Kidney epithelial cell (primary cell): ENCODE results near the gene COX6A2. TPM values are rescaled to one million over a fixed set of nuclear protein-coding genes. Genes with fewer than 3 reads are reported as not detected.

Experiments used
- DNase-seq: peaks from one replicate; pipeline ENCODE4 v3.0.0-alpha.2; 2010; ENCODE audit warnings: low read depth
- H3K27me3 ChIP-seq: 2 replicates; pipeline ENCODE4 v1.6.0; 2011; ENCODE audit warnings: low read length; ENCODE audit not compliant: control insufficient read depth, insufficient read depth
- H3K36me3 ChIP-seq: 2 replicates; pipeline ENCODE4 v1.5.1; 2011; ENCODE audit warnings: low read length; ENCODE audit not compliant: control insufficient read depth, insufficient read depth
- H3K4me3 ChIP-seq: 2 replicates; pipeline ENCODE4 v1.5.1; 2011; ENCODE audit warnings: low read depth, mild to moderate bottlenecking, control low read depth, low read length
- total RNA-seq: library from RNA; depleted of rRNA; stranded (reverse); fragments of >200 nt; gene quantifications from 2 replicates; pipeline ENCODE4 v1.2.3, GENCODE V29; 2015
- TF ChIP-seq, protein P1 (sequence below): IDR thresholded peaks from 2 replicates; pipeline ENCODE4 v1.5.1; 2011; ENCODE audit warnings: mild to moderate bottlenecking, moderate library complexity, low read length, control low read depth, inconsistent platforms; ENCODE audit not compliant: insufficient read depth, poor library complexity, severe bottlenecking

COX6A2 gene
- total RNA-seq, 1 donor from 2014 or later, result not detected

DNA sequence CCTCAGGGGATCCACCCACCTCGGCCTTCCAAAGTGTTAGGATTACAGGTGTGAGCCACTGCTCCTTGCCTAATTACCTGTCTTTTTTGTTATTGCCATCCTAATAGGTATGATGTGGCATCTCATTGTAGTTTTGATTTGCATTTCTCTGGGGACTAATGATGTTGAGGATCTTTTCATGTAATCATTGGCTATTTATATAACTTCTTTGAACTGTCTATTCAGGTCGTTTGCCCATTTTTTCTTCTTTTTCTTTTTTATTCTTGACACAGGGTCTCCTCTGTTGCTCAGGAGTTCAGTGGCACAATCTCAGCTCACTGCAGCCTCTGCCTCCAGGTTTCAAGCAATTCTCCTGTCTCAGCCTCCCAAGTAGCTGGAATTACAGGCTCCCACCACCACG lies 42.5 kb upstream of the COX6A2 start:
- TF ChIP-seq, protein P1, sequence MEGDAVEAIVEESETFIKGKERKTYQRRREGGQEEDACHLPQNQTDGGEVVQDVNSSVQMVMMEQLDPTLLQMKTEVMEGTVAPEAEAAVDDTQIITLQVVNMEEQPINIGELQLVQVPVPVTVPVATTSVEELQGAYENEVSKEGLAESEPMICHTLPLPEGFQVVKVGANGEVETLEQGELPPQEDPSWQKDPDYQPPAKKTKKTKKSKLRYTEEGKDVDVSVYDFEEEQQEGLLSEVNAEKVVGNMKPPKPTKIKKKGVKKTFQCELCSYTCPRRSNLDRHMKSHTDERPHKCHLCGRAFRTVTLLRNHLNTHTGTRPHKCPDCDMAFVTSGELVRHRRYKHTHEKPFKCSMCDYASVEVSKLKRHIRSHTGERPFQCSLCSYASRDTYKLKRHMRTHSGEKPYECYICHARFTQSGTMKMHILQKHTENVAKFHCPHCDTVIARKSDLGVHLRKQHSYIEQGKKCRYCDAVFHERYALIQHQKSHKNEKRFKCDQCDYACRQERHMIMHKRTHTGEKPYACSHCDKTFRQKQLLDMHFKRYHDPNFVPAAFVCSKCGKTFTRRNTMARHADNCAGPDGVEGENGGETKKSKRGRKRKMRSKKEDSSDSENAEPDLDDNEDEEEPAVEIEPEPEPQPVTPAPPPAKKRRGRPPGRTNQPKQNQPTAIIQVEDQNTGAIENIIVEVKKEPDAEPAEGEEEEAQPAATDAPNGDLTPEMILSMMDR, result no peak
- no peak overlapping the region for H3K4me3 ChIP-seq
- DNase-seq, result no peak
- no peaks in the 10 kb centered on the region for H3K36me3 ChIP-seq
- no peaks in the 10 kb centered on the region for H3K27me3 ChIP-seq

DNA sequence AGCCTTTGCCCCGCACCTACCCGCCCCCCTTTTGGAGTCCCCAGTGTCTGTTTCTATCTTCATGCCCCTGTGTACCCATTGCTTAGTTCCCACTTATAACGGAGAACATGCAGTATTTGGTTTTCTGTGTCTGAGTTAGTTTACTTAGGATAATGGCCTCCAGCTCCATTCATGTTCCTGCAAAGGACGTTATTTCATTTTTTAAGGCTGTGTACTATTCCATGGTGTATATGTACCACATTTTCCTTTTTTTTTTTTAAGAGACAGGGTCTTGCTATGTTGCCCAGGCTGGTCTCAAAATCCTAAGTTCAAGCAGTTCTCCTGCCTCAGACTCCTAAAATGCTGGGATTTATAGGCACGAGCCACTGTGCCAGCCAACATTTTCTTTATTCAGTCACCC lies 39.7 kb upstream of the COX6A2 start:
- TF ChIP-seq, protein P1, result no peak
- no peak for DNase-seq
- H3K4me3 ChIP-seq, result no peak overlapping the region
- H3K36me3 ChIP-seq, result no peaks in the 10 kb centered on the region
- H3K27me3 ChIP-seq, result no peaks in the 10 kb centered on the region

DNA sequence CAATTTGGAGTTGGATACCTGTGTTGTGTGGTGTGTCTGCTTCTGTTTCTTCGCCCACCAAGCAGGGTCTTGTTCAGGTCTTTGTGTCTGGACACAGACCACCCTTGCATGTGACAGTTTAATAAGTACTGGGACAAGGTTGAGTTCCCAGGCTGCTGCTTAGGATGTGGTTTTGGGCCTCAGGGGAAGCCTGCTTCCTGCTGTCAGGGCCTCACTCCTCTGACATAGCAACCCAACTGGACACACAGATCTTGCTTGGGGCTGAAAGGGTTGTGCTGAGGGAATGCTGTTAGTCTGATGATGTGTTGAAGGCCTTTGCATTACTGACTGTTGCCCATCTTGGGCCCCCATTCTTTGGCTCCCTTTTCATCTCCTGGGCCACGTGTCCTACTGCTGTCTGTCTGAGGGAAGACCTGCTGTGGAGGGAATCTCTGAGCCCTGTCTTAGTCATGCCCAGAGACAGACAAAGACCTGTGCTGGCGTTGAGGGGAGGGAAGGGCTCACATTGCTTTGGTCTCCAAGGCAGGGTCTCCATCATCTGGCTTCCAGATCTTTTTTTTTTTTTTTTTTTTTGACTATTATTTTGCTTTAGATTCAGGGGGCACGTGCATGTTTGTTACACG lies 39.1 kb upstream of the COX6A2 start:
- TF ChIP-seq, protein P1, result no peak
- H3K36me3 ChIP-seq, result no peaks in the 10 kb centered on the region
- H3K4me3 ChIP-seq, result no peak overlapping the region
- no peaks in the 10 kb centered on the region for H3K27me3 ChIP-seq
- no peak for DNase-seq

DNA sequence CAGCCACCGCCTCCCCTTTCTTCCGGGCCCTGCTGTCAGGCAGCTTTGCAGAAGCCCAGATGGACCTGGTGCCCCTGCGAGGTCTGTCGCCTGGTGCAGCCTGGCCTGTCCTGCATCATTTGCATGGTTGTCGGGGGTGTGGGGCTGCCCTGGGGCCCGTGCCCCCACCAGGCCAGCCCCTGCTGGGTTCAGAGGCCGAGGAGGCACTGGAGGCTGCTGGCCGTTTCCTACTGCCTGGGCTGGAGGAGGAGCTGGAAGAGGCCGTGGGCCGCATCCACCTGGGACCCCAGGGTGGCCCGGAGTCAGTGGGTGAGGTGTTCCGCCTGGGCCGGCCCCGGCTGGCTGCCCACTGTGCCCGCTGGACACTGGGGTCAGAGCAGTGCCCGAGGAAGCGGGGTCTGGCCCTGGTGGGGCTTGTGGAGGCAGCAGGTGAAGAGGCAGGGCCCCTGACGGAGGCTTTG lies 38.3 kb upstream of the COX6A2 start:
- TF ChIP-seq, protein P1, result no peak
- H3K4me3 ChIP-seq, result no peak overlapping the region
- H3K27me3 ChIP-seq, result no peaks in the 10 kb centered on the region
- no peaks in the 10 kb centered on the region for H3K36me3 ChIP-seq
- no peak for DNase-seq

DNA sequence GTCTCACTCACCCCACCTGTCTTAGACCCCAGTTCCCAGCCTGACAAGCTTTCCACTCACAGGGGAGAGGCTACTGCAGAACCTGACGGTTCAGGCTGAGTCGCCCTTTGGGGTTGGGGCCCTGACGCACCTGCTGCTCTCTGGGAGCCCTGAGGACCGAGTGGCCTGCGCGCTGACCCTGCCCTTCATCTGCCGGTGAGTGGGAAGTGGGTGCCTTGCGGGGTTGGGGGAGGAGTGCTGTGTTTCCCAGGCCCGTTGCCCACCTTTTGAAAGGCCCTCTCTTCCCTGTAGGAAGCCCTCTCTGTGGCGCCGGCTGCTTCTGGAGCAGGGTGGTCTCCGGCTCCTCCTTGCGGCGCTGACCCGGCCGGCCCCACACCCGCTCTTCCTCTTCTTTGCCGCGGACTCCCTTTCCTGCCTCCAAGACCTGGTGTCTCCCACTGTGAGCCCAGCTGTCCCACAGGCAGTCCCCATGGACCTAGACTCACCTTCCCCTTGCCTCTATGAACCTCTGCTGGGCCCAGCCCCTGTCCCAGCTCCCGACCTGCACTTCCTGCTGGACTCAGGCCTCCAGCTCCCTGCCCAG lies 37.7 kb upstream of the COX6A2 start:
- TF ChIP-seq, protein P1, result no peak
- H3K36me3 ChIP-seq, result no peaks in the 10 kb centered on the region
- DNase-seq, result no peak
- H3K27me3 ChIP-seq, result no peaks in the 10 kb centered on the region
- H3K4me3 ChIP-seq, result no peak overlapping the region

DNA sequence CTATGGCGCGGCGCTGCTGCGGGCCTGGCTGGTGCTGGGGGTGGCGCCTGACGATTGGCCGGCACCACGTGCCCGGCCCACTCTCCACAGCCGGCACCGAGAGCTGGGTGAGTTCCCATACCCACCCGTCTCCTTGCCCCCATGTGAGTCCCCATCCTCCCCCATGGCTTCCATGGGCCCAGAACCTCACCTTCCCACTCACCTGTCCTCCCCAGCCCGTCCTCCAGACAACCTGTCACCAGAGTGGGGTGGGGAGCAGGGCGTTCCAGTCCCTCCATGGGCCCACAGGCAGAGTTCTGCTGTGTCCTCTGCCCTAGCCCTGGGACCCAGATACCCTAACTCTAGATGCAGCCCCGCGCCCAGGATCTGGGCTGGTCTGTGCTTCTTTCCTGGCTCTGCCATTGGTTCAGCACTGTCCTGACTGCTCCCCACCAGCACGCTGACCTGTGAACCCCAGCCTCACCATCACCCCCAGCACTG lies 36.7 kb upstream of the COX6A2 start:
- TF ChIP-seq, protein P1, result no peak
- H3K27me3 ChIP-seq, result no peaks in the 10 kb centered on the region
- H3K4me3 ChIP-seq, result no peak overlapping the region
- DNase-seq, result no peak
- no peaks in the 10 kb centered on the region for H3K36me3 ChIP-seq
